DND-41 (cell line): ENCODE results near the gene VPREB3.

Experiments used
- EZH2 ChIP-seq: IDR thresholded peaks from 3 replicates; pipeline ENCODE4 v1.6.1; 2012; ENCODE audit warnings: borderline replicate concordance, low read depth, mild to moderate bottlenecking, moderate library complexity, low read length, inconsistent platforms; ENCODE audit not compliant: severe bottlenecking
- TF ChIP-seq, protein P1 (sequence below): IDR thresholded peaks from 2 replicates; pipeline ENCODE4 v1.5.1; 2012; ENCODE audit warnings: borderline replicate concordance, low read length, moderate library complexity, mild to moderate bottlenecking; ENCODE audit not compliant: poor library complexity, severe bottlenecking; ENCODE audit errors: extremely low read depth

GRCh38 chr22:23786261-23786710, 32.1 kb upstream of the VPREB3 start:
- TF ChIP-seq EZH2, result no peak
- TF ChIP-seq, protein P1, sequence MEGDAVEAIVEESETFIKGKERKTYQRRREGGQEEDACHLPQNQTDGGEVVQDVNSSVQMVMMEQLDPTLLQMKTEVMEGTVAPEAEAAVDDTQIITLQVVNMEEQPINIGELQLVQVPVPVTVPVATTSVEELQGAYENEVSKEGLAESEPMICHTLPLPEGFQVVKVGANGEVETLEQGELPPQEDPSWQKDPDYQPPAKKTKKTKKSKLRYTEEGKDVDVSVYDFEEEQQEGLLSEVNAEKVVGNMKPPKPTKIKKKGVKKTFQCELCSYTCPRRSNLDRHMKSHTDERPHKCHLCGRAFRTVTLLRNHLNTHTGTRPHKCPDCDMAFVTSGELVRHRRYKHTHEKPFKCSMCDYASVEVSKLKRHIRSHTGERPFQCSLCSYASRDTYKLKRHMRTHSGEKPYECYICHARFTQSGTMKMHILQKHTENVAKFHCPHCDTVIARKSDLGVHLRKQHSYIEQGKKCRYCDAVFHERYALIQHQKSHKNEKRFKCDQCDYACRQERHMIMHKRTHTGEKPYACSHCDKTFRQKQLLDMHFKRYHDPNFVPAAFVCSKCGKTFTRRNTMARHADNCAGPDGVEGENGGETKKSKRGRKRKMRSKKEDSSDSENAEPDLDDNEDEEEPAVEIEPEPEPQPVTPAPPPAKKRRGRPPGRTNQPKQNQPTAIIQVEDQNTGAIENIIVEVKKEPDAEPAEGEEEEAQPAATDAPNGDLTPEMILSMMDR, result no peak
